Body of pancreas (tissue), 4 donors: ENCODE results near the gene SHROOM2. TPM values are rescaled to one million over a fixed set of nuclear protein-coding genes. Genes with fewer than 3 reads are reported as not detected.

Experiments used
- ATAC-seq: fragments of 150-250 bp; one replicate; pipeline ENCODE4 v1.9.1; 2016
- DNase-seq, 4 donors: peaks; one replicate each; pipeline ENCODE4 v3.0.0-alpha.2; 2019
- H3K27ac ChIP-seq, 4 donors: fragments of 200-600 bp; sonication (generic); 1 replicate in 3 of 4; 2 replicates in 1 of 4; pipeline versions ENCODE4 v1.5.1 to v1.6.1; 2016 to 2019; ENCODE audit warnings: mild to moderate bottlenecking in 1 of 4, mixed read lengths in 1 of 4, moderate library complexity in 1 of 4
- H3K27me3 ChIP-seq, 2 donors: fragments of 200-600 bp; sonication (generic); one replicate each; pipeline ENCODE4 v1.6.0; 2016; ENCODE audit warnings: mild to moderate bottlenecking in 1 of 2
- H3K36me3 ChIP-seq, 2 donors: fragments of 200-600 bp; sonication (generic); replicated peaks in 1 of 2; 2 replicates each; pipeline ENCODE4 v1.5.1; 2016; ENCODE audit warnings: low read depth in 2 of 2; ENCODE audit not compliant: insufficient read depth in 1 of 2
- H3K4me1 ChIP-seq: fragments of 200-600 bp; sonication (generic); one replicate; pipeline ENCODE4 v1.6.0; 2016
- H3K4me3 ChIP-seq, 2 donors: fragments of 200-600 bp; sonication (generic); 1 replicate in 1 of 2; 2 replicates in 1 of 2; pipeline ENCODE4 v1.5.1; 2016 to 2019
- H3K9me3 ChIP-seq, 3 donors: fragments of 200-600 bp; sonication (generic); 1 replicate in 2 of 3; 2 replicates in 1 of 3; pipeline ENCODE4 v1.5.1; 2016
- CTCF ChIP-seq, 7 experiments: fragments of 450-650 bp in 4 of 7; fragments of 200-600 bp in 3 of 7; sonication (generic) in 3 of 7; IDR thresholded peaks; one replicate each; pipeline ENCODE4 v1.5.1; 2016 to 2019; ENCODE audit warnings: antibody characterized with exemption in 7 of 7
- POLR2A ChIP-seq, 3 donors: fragments of 450-650 bp; IDR thresholded peaks; one replicate each; pipeline ENCODE4 v1.6.1; 2016; ENCODE audit warnings: antibody characterized with exemption in 3 of 3, mild to moderate bottlenecking in 2 of 3
- WGBS, 2 donors: methylation state at CpG; one replicate each; pipeline ENCODE4 v1.1.5; 2017; 5-methylcytosine and 5-hydroxymethylcytosine counted together
- intact Hi-C: fragments of 100-400 bp; cut with DNase I; formaldehyde crosslinking; loops from one replicate; pipeline ENCODE4 v1.15.1; 2023
- total RNA-seq, 2 donors: library from RNA; depleted of rRNA; stranded (reverse); fragments of >200 nt; gene quantifications; one replicate each; pipeline ENCODE4 v1.1.0, GENCODE V29; 2016

The SHROOM2 gene
- total RNA-seq, 2 donors from 2014 or later = 9.9 TPM

- ATAC-seq (no peak), DNase-seq (no peak)
These were observed 96.6 kb downstream of the SHROOM2 start for GRCh38 chrX:9882669-9883446.

DNA sequence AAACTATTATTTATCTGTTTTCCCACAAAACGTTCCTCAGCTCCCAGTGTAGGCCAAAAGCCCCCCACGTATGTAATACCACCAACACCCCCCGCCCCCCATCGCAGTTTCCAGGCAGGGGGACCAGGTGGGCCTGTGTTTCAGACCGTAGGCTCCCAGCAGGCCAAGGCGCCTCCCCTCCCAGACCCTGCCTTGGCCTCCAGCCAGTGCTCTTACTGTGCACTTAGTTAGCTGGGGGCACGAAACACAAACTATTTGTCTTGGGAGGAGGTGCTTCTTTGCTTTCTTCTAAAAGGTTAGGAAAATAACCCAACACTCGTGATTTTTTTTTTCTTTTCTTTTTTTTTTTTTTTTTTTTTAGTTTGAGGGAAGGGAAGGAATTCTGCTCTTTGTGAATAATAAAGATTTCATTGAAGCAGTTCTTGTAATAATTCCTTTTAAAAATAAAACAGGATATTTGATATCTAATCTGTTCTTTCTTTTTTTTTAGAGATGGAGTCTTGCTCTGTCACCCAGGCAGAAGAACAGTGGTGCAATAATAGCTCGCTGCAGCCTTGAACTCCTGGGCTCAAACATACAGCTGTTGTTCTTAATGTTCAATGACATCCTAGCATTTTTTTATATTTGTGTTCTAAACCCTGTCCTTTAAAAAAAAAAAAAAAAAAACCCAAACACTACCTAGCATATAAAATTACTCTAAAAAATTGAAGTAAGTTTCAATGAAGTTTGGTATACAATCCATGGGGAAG lies 98.0 kb downstream of the SHROOM2 start:
- no peak for TF ChIP-seq POLR2A (IDR thresholded peaks at IDR 0.05)
- no peak for TF ChIP-seq CTCF (IDR thresholded peaks at IDR 0.05)
- DNase-seq = no peak

More at GRCh38 chrX:9882669-9883446, 96.6 kb downstream of the SHROOM2 start:
- Histone ChIP-seq H3K27me3 (no peaks in the 10 kb centered on the region), H3K36me3 (no peaks in the 10 kb centered on the region), H3K9me3 (no peaks in the 10 kb centered on the region), H3K4me3 (no peak overlapping the region), H3K4me1 (peaks cover 3% of the 10 kb centered on the region), H3K27ac (no peak overlapping the region)
- intact Hi-C loops = no loop called here
- 55 to 69% methylated on average over 6 to 15 of the region's 15 CpGs for WGBS, 2 donors
- TF ChIP-seq POLR2A (IDR thresholded peaks at IDR 0.05) = no peak
- no peak for TF ChIP-seq CTCF (IDR thresholded peaks at IDR 0.05)

DNA sequence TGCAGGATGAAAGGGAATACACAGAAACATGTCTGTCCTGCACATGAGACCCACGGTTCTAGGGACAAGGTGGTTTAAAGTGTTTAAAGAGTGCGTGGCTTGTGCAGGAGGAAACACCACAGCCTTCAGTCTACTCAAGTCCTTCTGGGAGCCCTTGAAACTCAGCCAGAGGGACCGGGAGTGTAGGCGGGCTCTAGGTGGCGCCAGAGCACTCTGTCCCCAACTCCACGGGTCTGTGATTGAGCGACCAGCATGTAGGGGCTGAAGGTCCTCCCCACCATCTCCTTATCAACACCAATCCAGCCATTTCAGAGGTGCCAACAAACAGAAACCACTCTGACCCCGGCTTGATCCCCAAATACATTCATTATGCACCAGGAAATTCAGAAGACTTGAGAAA lies 98.9 kb downstream of the SHROOM2 start:
- H3K4me3 ChIP-seq = no peak overlapping the region
- ATAC-seq = peak; percentile 38
- TF ChIP-seq CTCF (IDR thresholded peaks at IDR 0.05) = peak in 6 of 7 experiments; percentile 16 to 48 (median 34)
- TF ChIP-seq POLR2A (IDR thresholded peaks at IDR 0.05) = no peak
- WGBS, 2 donors = 13 to 29% methylated on average over 8 of the region's 8 CpGs
- H3K4me1 ChIP-seq = peaks cover 3% of the 10 kb centered on the region
- intact Hi-C loops = no loop called here
- DNase-seq = peak; percentile 51 to 72 (median 57)
- no peaks in the 10 kb centered on the region for H3K27me3 ChIP-seq
- no peak overlapping the region for H3K27ac ChIP-seq
- H3K36me3 ChIP-seq = no peaks in the 10 kb centered on the region
- no peaks in the 10 kb centered on the region for H3K9me3 ChIP-seq

More for the DNA sequence above, 98.0 kb downstream of the SHROOM2 start:
- no peak overlapping the region for H3K27ac ChIP-seq
- no peak overlapping the region for H3K4me3 ChIP-seq
- no peaks in the 10 kb centered on the region for H3K27me3 ChIP-seq
- H3K4me1 ChIP-seq = peaks cover 3% of the 10 kb centered on the region
- H3K36me3 ChIP-seq = no peaks in the 10 kb centered on the region
- intact Hi-C loops = no loop called here
- WGBS, 2 donors = 65 to 79% methylated on average over 8 to 9 of the region's 9 CpGs
- ATAC-seq = no peak
- H3K9me3 ChIP-seq = no peaks in the 10 kb centered on the region

DNA sequence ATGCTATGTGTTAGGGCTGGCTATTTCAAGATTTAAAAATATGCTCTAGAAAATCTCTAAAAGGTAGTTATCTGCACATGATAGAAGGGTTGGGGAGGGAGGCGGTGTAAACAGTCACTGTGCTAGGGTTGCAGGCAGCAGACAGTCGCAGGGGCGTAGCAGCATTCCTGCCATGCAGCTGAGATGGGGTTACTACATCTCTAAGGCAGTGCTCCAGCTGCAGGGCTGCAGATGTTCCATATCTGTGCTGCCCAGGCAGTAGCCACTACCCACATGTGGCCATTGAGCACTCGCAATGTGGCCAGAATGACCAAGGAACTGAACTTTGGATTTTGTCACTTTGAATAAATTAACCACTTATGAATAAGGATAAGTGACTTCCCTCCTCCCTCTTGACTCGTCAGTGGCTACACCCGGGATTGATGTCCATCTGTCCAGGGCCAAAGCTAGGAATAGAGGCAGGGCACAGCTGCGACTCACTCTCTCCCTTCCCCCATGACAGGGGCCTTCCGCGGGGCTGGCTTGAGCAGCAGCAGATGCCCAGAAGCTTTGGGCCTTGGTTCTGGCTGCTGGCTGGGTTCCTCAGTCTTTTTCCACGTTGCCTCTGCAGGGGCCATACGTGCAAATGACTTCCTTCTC lies 101.5 kb downstream of the SHROOM2 start:
- H3K36me3 ChIP-seq = no peaks in the 10 kb centered on the region
- H3K27ac ChIP-seq = no peak overlapping the region
- no peak for ATAC-seq
- TF ChIP-seq CTCF (IDR thresholded peaks at IDR 0.05) = no peak
- no peak for TF ChIP-seq POLR2A (IDR thresholded peaks at IDR 0.05)
- H3K9me3 ChIP-seq = no peaks in the 10 kb centered on the region
- H3K27me3 ChIP-seq = no peaks in the 10 kb centered on the region
- peaks cover under 1% of the 10 kb centered on the region for H3K4me1 ChIP-seq
- DNase-seq = no peak
- WGBS, 2 donors = 84 to 92% methylated on average over 5 of the region's 11 CpGs
- H3K4me3 ChIP-seq = no peak overlapping the region
- intact Hi-C loops = no loop called here
